Tongue (tissue), 2 donors: ENCODE results near the gene NT5DC2. TPM values are rescaled to one million over a fixed set of nuclear protein-coding genes. Genes with fewer than 3 reads are reported as not detected.

Experiments
- DNase-seq: peaks from one replicate; pipeline ENCODE4 v3.0.0-alpha.2; 2015
- total RNA-seq: library from RNA; depleted of rRNA; stranded (reverse); fragments of >200 nt; gene quantifications from one replicate; pipeline ENCODE4 v1.2.3, GENCODE V29; 2014

NT5DC2 gene
- total RNA-seq, 1 donor from 2014 or later, result 46.8 TPM

DNA sequence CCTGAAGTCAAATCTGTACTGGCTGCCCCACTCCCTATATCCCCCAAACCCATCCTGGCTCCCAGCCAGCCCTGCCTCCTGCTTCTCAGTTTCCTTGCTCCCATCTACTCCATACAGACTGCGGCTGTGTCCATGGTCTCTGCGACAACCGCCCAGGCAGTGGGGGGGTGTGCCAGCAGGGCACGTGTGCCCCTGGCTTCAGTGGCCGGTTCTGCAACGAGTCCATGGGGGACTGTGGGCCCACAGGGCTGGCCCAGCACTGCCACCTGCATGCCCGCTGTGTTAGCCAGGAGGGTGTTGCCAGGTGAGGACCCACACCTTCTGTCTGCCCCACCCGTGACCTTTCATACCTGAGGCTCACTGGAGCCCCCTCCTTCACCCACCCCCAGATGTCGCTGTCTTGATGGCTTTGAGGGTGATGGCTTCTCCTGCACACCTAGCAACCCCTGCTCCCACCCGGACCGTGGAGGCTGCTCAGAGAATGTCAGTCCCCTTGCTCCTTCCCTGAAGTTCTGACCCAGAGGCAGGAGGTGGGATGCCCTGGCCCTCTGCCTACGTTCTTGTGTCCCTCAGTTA is 23.8 kb downstream of the NT5DC2 start:
- DNase-seq, result no peak

GRCh38 chr3:52507359-52507758 is 26.3 kb downstream of the NT5DC2 start:
- DNase-seq, result no peak

- no peak for DNase-seq
These were observed 27.2 kb downstream of the NT5DC2 start for GRCh38 chr3:52506266-52506966.

GRCh38 chr3:52504977-52505376 is 28.7 kb downstream of the NT5DC2 start:
- no peak for DNase-seq

- DNase-seq, result no peak
These were observed 29.8 kb downstream of the NT5DC2 start for GRCh38 chr3:52503788-52504424.

DNA sequence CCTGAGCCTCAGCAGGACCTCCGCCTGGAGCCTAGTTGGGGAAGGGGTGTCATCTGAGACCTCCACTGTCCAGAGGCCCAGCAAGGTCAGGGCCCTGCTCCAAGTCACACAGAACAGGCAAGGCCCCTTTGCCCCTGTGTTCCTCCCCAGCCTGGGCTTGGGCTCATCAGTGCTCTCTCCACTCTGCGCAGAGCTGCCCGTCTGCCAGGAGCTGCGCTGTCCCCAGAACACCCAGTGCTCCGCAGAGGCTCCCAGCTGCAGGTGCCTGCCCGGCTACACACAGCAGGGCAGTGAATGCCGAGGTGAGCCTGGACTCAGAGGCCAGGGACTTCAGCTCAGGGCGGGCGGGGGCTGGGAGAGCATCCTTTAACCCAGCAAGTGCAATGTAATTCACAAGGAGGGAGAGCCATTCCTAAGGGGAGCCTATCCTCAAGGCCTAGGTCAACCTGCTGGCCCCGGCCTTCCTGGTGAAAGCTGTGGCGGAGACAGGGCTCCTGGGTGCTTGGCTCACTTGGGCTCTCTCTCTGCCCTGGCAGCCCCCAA is 30.8 kb downstream of the NT5DC2 start:
- DNase-seq, result no peak

GRCh38 chr3:52502001-52502400 is 31.7 kb downstream of the NT5DC2 start:
- DNase-seq, result no peak

DNA sequence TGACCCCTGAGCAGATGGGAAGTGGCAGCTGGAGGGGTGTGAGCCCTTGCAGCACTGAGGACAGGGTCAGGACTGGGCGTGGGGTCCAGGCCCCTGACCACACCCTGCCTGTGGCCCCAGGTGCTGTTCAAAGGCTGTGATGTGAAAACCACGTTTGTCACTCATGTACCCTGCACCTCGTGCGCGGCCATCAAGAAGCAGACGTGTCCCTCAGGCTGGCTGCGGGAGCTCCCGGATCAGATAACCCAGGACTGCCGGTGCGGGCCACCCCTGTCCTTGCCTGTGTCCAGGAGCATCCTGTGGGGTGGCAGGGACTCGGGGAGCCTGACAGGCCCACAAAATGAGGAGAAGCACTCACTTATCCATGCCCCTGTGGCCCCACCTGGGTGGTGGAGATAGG is 32.6 kb downstream of the NT5DC2 start:
- DNase-seq, result no peak

DNA sequence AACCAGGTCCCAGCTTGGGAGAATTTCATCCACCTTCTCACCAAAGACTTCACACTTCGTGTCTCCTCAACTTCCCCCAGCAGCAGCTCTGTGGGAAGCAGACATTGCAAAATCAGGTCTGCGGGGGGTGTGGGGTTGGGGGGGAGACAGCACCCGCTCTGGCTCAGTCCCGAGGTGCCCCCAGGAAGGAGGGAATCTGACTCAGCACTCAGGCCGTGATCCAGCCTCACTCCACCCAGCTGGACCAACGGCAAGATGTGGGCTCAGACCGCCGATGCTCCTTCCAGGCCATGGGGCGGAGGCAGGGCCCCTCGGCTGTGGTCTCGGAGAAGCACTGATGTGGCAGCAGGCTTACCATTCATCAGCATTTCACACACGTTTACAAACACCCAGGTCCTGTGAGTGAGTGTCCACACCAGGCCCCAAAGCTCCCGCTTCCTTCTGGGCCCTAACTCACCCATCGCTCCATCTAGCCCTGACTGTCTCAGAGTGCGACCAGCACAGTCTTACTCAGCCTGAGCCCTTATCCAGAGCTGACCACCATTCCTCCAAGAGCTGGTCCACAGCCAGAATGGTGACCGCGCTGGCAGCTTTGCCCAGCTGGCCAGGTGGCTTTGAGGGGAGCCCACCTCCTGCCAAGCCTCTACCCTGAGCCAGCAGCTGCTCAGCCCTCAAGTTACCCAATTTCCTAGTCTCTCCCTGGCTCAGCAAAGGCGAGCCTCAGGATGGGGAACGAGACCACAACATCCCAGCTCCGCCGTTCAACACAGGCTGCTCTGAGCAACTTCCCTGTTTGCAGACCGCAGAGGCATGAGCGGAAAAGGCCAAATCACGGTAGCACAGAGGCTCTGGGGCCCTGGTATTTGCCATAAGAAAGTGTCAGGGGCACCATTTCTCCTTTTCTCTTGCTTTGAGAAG is 35.3 kb downstream of the NT5DC2 start:
- DNase-seq, result no peak

- no peak for DNase-seq
These were observed 37.7 kb downstream of the NT5DC2 start for GRCh38 chr3:52495777-52496602.

GRCh38 chr3:52494886-52495495 is 38.7 kb downstream of the NT5DC2 start, which contains the start of gene STAB1:
STAB1 (plus strand) TSS chr3:52495338; CDS start chr3:52495414, 76 bp downstream.
- no peak for DNase-seq

- no peak for DNase-seq
These were observed 39.2 kb downstream of the NT5DC2 start for GRCh38 chr3:52494445-52494844.

GRCh38 chr3:52493232-52494017 is 40.2 kb downstream of the NT5DC2 start:
- no peak for DNase-seq

- no peak for DNase-seq
These were observed 41.6 kb downstream of the NT5DC2 start for GRCh38 chr3:52492059-52492458.

DNA sequence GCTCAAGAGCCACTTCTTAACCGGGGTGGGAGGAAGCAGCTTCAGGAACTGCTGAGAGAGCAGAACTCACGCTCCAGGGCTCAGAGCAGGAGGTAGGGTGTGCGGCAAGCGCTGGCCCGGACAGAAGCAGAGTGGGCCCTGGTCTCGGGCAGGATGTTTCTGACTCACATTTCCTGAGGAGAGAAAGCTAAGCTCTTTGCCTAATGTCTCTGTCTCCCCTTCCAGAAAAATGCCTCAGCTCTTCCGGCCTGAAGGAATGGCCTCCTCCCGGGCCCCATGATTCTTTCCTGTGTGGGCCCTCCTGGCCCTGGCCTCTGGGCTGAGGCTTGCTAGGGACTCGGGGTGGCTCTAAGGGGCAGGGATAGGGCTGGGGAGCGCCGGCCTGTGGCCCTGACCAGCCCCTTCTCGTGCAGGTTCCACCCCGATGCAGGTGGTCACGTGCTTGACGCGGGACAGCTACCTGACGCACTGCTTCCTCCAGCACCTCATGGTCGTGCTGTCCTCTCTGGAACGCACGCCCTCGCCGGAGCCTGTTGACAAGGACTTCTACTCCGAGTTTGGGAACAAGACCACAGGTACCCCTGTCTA is 42.6 kb downstream of the NT5DC2 start:
- DNase-seq, result no peak

GRCh38 chr3:52490035-52490938 is 43.4 kb downstream of the NT5DC2 start:
- no peak for DNase-seq

- no peak for DNase-seq
These were observed 44.2 kb downstream of the NT5DC2 start for GRCh38 chr3:52489453-52489852.

DNA sequence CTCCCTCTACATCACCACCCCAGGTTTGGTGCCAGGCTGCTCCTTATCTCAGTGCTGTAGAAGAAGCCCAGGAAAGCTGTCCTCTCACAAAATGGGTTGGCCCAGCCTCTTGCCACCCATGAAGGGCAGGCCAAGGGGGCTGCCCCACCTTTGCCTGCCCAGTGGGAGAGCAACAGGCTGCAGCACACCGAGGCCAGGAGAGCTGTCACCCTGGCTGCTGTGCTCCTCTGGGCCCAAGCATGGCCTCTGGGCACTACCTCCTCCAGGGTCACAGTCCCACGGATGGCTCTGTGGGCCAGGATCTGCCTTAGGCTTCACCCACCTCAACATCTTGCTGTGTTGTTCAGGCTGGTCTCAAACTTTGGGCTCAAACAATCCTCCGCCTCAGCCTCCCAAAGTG is 44.9 kb downstream of the NT5DC2 start:
- DNase-seq, result no peak
